Esophagus muscularis mucosa (tissue), 4 donors: ENCODE results near the gene GAGE12G. TPM values are rescaled to one million over a fixed set of nuclear protein-coding genes. Genes with fewer than 3 reads are reported as not detected.

Experiments
- DNase-seq: peaks from one replicate; pipeline ENCODE4 v3.0.0-alpha.2; 2017; ENCODE audit errors: extremely low spot score
- H3K27ac ChIP-seq, 4 donors: fragments of 200-600 bp; sonication (generic); replicated peaks in 1 of 4; 1 replicate in 3 of 4; 2 replicates in 1 of 4; pipeline ENCODE4 v1.5.1; 2016 to 2019; ENCODE audit warnings: mild to moderate bottlenecking in 1 of 4
- H3K27me3 ChIP-seq, 4 donors: fragments of 200-600 bp; sonication (generic); one replicate each; pipeline versions ENCODE4 v1.5.1 to v1.6.0; 2016 to 2019
- H3K36me3 ChIP-seq, 4 donors: fragments of 200-600 bp; sonication (generic); one replicate each; pipeline ENCODE4 v1.5.1; 2016 to 2019
- H3K4me1 ChIP-seq, 4 donors: fragments of 200-600 bp; sonication (generic); one replicate each; pipeline ENCODE4 v1.5.1; 2016 to 2019
- H3K4me3 ChIP-seq, 4 donors: fragments of 200-600 bp; sonication (generic); 1 replicate in 2 of 4; 2 replicates in 2 of 4; pipeline ENCODE4 v1.5.1; 2016 to 2019; ENCODE audit warnings: mild to moderate bottlenecking in 4 of 4, moderate library complexity in 1 of 4
- H3K9me3 ChIP-seq, 4 donors: fragments of 200-600 bp; sonication (generic); 1 replicate in 3 of 4; 2 replicates in 1 of 4; pipeline ENCODE4 v1.5.1; 2016 to 2019
- EP300 ChIP-seq: sonication (generic); formaldehyde crosslinking; IDR thresholded peaks from one replicate; pipeline ENCODE4 v1.6.1; 2017; ENCODE audit warnings: antibody characterized with exemption
- POLR2A ChIP-seq: fragments of 450-650 bp; IDR thresholded peaks from one replicate; pipeline ENCODE4 v1.6.1; 2017; ENCODE audit warnings: antibody characterized with exemption, moderate library complexity, mild to moderate bottlenecking, low read depth
- POLR2AphosphoS5 ChIP-seq, 2 donors: sonication (generic); formaldehyde crosslinking; IDR thresholded peaks; one replicate each; pipeline ENCODE4 v1.6.1; 2017; ENCODE audit warnings: antibody characterized with exemption in 2 of 2
- WGBS: methylation state at CpG from one replicate; pipeline ENCODE4 v1.1.5; 2018; 5-methylcytosine and 5-hydroxymethylcytosine counted together
- intact Hi-C: fragments of 100-400 bp; cut with DNase I; formaldehyde crosslinking; loops from one replicate; pipeline ENCODE4 v1.15.1; 2023
- small RNA-seq, 3 donors: library from RNA; depleted of rRNA; stranded (forward); fragments of <200 nt; gene quantifications; one replicate each; pipeline ENCODE3, GENCODE V24; 2016
- total RNA-seq, 4 donors: library from RNA; depleted of rRNA; stranded (reverse); fragments of >200 nt; gene quantifications; one replicate each; pipeline versions ENCODE4 v1.1.0 to v1.2.1, GENCODE V29; 2016
- TF ChIP-seq, protein P1 (sequence below), 3 experiments: fragments of 200-600 bp in 2 of 3; fragments of 450-650 bp in 1 of 3; sonication (generic) in 2 of 3; IDR thresholded peaks; one replicate each; pipeline ENCODE4 v1.5.1; 2017 to 2019; ENCODE audit warnings: antibody characterized with exemption in 3 of 3, mild to moderate bottlenecking in 2 of 3, moderate library complexity in 1 of 3

The GAGE12G gene
- total RNA-seq, 4 donors from 2014 or later, result not detected

GRCh38 chrX:49610718-49611310, 40.6 kb downstream of the GAGE12G start:
- Histone ChIP-seq H3K4me1 (no peaks in the 10 kb centered on the region), H3K9me3 (no peaks in the 10 kb centered on the region), H3K27me3 (no peaks in the 10 kb centered on the region), H3K27ac (no peak overlapping the region), H3K36me3 (no peaks in the 10 kb centered on the region), H3K4me3 (no peak overlapping the region)
- intact Hi-C loops, result no loop called here
- DNase-seq, result no peak
- TF ChIP-seq POLR2A (no peak), POLR2AphosphoS5 (IDR thresholded peaks at IDR 0.05) (no peak), EP300 (no peak)
- TF ChIP-seq, protein P1, sequence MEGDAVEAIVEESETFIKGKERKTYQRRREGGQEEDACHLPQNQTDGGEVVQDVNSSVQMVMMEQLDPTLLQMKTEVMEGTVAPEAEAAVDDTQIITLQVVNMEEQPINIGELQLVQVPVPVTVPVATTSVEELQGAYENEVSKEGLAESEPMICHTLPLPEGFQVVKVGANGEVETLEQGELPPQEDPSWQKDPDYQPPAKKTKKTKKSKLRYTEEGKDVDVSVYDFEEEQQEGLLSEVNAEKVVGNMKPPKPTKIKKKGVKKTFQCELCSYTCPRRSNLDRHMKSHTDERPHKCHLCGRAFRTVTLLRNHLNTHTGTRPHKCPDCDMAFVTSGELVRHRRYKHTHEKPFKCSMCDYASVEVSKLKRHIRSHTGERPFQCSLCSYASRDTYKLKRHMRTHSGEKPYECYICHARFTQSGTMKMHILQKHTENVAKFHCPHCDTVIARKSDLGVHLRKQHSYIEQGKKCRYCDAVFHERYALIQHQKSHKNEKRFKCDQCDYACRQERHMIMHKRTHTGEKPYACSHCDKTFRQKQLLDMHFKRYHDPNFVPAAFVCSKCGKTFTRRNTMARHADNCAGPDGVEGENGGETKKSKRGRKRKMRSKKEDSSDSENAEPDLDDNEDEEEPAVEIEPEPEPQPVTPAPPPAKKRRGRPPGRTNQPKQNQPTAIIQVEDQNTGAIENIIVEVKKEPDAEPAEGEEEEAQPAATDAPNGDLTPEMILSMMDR (IDR thresholded peaks at IDR 0.05), result no peak
- WGBS, result 62% methylated on average over 7 of the region's 7 CpGs

DNA sequence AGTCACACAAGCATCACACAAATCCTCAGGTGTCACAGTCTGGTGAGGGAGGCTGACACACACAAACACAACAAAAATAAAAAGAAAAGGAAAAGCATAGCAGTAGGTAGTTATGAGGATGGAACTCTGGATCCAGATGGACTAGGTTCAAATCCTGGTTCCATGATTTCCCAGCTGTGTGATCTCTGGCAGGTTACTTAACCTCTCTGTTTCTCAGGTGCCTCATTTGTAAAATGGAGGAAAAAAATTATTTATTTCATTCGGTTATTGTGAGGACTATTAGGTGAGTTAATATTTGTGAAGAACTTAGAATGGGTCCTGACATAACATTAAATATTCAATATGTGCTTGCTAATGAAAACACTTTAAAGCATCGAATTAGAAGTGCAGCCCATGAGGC, 48.4 kb downstream of the GAGE12G start:
- DNase-seq, result no peak
- no peaks in the 10 kb centered on the region for H3K9me3 ChIP-seq
- no peaks in the 10 kb centered on the region for H3K27me3 ChIP-seq
- H3K27ac ChIP-seq, result no peak overlapping the region
- WGBS, result 81% methylated on average over 2 of the region's 2 CpGs
- no peak overlapping the region for H3K4me3 ChIP-seq
- intact Hi-C loops, result no loop called here
- no peaks in the 10 kb centered on the region for H3K36me3 ChIP-seq
- no peak for TF ChIP-seq POLR2AphosphoS5 (IDR thresholded peaks at IDR 0.05)
- no peak for TF ChIP-seq POLR2A
- no peak for TF ChIP-seq EP300
- TF ChIP-seq, protein P1 (IDR thresholded peaks at IDR 0.05), result no peak
- no peaks in the 10 kb centered on the region for H3K4me1 ChIP-seq

Small RNA genes lying within 50 kb of the gene (small RNA-seq; reads per million reads assigned to genes)
- 0 reads per million in 3 donors for gene GAGE12B

Other genes starting within 250 kb of the GAGE12G start
- not detected for gene GAGE12J, start 248.4 kb upstream of the GAGE12G start, total RNA-seq
- gene GAGE13, start 238.8 kb upstream of the GAGE12G start, total RNA-seq, result not detected
- gene GAGE12C, start 38.2 kb upstream of the GAGE12G start, total RNA-seq, result not detected
- not detected for gene GAGE12D, start 28.7 kb upstream of the GAGE12G start, total RNA-seq
- gene GAGE12E, start 19.1 kb upstream of the GAGE12G start, total RNA-seq, result not detected
- not detected for gene GAGE12F, start 9.6 kb upstream of the GAGE12G start, total RNA-seq
- gene GAGE12H, start 9.5 kb downstream of the GAGE12G start, total RNA-seq, result not detected
- gene GAGE2A, start 19.1 kb downstream of the GAGE12G start, total RNA-seq, result not detected
- gene GAGE1, start 28.6 kb downstream of the GAGE12G start, total RNA-seq, result not detected
- not detected for gene PAGE1, start 125.6 kb downstream of the GAGE12G start, total RNA-seq